Astrocyte of the spinal cord (primary cell): ENCODE results near the gene TM9SF4.
A peak's percentile ranks its signal among the peaks of the same experiment; 100 is the strongest.

Experiments
- DNase-seq: peaks from one replicate; pipeline ENCODE4 v3.0.0; 2011; ENCODE audit warnings: low read depth, low spot score
- H3K4me3 ChIP-seq: 2 replicates; pipeline ENCODE4 v1.5.1; 2011; ENCODE audit warnings: low read depth, mild to moderate bottlenecking, low read length, moderate library complexity
- in situ Hi-C: cut with HindIII; loops from 2 replicates; pipeline ENCODE4 v1.10.0; 2017; ENCODE audit warnings: low sequenced_read_pairs
- TF ChIP-seq, protein P1 (sequence below): IDR thresholded peaks from 2 replicates; pipeline ENCODE4 v1.5.1; 2012; ENCODE audit warnings: low read depth, mild to moderate bottlenecking, low read length, inconsistent platforms

Gene TM9SF4

DNA sequence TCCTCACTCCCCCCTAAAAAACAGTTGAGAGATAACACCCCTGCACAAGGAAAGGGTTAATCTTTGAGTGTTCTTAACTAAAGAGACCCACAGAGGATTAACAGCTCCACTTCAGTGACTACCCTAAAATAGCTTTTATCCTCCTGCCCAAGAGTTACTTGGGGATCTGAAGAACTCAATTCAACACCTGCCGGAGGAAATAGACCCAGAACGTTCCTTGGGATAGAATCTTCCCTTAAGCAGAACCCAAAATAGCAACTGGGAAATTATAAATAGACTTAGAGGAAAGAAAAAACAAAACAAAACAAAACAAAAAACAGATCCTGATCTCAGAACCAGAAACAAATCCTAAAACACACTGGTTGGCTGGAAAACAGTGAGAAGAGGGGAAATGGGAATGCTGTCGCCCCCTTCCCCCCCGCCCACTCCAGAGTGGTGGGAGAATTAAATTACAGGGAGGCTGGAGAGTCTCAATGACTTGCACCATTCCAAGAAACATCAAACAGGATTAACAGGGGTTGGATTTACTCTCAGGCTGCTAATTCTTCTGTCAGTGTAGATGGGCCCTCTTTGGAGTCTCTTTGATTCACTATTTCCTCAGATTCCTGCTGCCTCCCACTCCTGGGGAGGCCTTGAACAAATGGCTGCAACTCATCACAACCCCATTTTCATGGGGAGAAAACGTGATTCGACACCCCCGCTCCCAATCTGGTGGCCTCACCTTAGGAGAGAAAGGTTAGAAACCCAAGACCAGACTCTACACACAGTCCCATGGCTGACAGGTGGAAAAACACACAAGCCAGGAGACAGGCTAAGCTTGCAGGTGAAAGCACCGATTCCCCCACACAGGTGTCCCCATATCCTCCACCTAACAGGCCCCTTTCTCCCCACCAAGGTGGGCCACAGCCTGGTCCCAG, 96.6 kb downstream of the TM9SF4 start:
- no peak for DNase-seq
- in situ Hi-C loops = no loop called here
- H3K4me3 ChIP-seq = peak overlapping the region; percentile 100
- TF ChIP-seq, protein P1, sequence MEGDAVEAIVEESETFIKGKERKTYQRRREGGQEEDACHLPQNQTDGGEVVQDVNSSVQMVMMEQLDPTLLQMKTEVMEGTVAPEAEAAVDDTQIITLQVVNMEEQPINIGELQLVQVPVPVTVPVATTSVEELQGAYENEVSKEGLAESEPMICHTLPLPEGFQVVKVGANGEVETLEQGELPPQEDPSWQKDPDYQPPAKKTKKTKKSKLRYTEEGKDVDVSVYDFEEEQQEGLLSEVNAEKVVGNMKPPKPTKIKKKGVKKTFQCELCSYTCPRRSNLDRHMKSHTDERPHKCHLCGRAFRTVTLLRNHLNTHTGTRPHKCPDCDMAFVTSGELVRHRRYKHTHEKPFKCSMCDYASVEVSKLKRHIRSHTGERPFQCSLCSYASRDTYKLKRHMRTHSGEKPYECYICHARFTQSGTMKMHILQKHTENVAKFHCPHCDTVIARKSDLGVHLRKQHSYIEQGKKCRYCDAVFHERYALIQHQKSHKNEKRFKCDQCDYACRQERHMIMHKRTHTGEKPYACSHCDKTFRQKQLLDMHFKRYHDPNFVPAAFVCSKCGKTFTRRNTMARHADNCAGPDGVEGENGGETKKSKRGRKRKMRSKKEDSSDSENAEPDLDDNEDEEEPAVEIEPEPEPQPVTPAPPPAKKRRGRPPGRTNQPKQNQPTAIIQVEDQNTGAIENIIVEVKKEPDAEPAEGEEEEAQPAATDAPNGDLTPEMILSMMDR = no peak

DNA sequence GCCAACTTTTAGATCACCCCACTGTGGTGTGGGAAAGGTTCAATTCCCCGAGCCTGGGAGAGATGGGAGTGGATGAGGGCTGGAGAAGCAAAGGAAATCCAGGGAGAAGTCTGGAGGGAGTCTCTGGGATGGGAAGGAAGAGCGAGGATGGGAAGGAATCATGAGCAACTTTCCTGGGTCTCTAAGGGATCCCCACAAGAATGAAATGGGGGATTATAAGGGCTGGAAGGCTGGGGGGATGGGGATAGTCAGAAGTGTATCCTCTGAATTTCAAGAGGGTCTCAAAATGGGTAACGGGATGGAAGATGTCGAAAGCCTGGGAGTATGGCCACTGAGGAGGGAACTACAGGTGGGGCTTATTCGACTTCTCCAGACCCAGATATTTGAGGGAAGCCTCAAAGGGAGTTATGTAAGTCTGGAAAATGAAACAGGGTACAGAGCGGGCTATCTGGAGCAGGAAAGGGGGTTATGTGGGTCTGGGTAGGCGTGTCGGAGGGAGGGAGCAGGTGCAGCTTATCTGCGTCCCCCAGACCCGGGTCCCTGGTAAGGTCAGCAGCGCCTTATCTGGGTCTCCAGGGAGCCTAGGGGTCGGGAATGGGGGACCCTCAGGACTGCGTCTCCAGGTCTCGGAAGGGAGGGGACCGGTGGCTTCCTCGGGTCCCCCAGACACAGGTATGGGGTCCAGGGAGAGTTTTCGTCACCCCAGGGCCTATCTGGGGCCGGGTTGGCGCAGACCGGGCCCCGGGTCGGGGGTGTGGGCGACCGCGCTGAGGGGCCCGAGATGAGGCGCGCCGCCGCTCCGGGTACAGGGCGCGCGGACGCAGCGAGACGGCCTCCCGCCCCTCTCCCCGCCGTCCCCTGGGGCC, 97.5 kb downstream of the TM9SF4 start:
- no peak for DNase-seq
- TF ChIP-seq, protein P1 = no peak
- in situ Hi-C loops = no loop called here
- peak overlapping the region; percentile 100 for H3K4me3 ChIP-seq

- DNase-seq = peak; percentile 83
- peak within 1 kb of the TSS; percentile 100 for H3K4me3 ChIP-seq
- TF ChIP-seq, protein P1 = no peak
- in situ Hi-C loops = no loop called here
These were observed 98.3 kb downstream of the TM9SF4 start, which contains the start of the genes PLAGL2 and POFUT1 for GRCh38 chr20:32207626-32208498. Gene PLAGL2 (minus strand): TSS chr20:32207743. CDS start chr20:32202178, 5,565 bp downstream. Gene POFUT1 (plus strand): TSS chr20:32207880. CDS start chr20:32207942, 62 bp downstream.

GRCh38 chr20:32208499-32209154, 99.1 kb downstream of the TM9SF4 start:
- DNase-seq = no peak
- TF ChIP-seq, protein P1 = no peak
- in situ Hi-C loops = no loop called here
- H3K4me3 ChIP-seq = peak overlapping the region; percentile 100

DNA sequence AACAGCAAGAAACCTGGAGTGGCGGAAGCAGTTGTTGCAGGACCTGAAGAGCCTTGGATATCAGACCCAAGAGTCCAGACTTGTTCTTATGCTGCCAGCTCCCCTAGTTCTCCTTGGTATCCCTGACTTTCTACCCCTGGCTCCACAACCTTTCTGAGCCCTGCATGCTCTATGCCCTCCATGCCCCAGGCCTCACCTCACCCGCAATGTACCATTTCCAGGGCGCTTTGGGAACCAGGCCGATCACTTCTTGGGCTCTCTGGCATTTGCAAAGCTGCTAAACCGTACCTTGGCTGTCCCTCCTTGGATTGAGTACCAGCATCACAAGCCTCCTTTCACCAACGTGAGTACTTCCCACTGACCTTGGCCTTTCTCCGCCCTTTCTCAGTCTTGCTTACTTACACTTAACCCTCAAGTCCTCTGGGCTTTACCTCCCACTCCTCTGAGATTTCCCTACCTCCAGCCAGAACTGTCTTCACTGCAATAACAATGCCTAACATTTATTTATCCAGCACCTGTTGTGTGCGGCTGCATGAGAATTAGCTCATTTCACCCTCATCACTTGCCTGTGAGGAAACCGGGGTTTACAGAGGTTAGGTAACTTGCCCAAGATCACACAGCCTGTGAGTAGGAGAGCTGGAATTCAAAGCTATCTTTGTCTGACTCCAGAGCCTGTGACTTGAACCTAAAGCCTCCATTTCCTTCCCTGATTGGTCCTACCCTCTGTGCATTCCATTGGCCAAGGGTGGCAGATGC, 100.5 kb downstream of the TM9SF4 start:
- TF ChIP-seq, protein P1 = no peak
- in situ Hi-C loops = no loop called here
- DNase-seq = no peak
- no peak overlapping the region for H3K4me3 ChIP-seq
